ENCODE measurements around the gene PIP4K2B. TPM values are rescaled to one million over a fixed set of nuclear protein-coding genes. Genes with fewer than 3 reads are reported as not detected.

Gene PIP4K2B
- total RNA-seq, 1 donor, result 55.5 TPM

GRCh38 chr17:38746849-38747462, 52.4 kb downstream of the PIP4K2B start:
- DNase-seq (ENCODE audit: low read depth in 2 of 3, low spot score in 2 of 3), result no peak

- no peak for DNase-seq (ENCODE audit: low read depth in 2 of 3, low spot score in 2 of 3)
Measured at GRCh38 chr17:38746004-38746848, 53.1 kb downstream of the PIP4K2B start.

- no peak for DNase-seq (ENCODE audit: low read depth in 2 of 3, low spot score in 2 of 3)
Measured at GRCh38 chr17:38745545-38745944, 53.8 kb downstream of the PIP4K2B start.

GRCh38 chr17:38743556-38744171, 55.7 kb downstream of the PIP4K2B start:
- no peak for DNase-seq (ENCODE audit: low read depth in 2 of 3, low spot score in 2 of 3)

GRCh38 chr17:38742411-38743308, 56.7 kb downstream of the PIP4K2B start:
- DNase-seq (ENCODE audit: low read depth in 2 of 3, low spot score in 2 of 3), result peak in 1 of 3 donors; percentile 68

- no peak for DNase-seq (ENCODE audit: low read depth in 2 of 3, low spot score in 2 of 3)
Measured at GRCh38 chr17:38741921-38742410, 57.4 kb downstream of the PIP4K2B start.

- DNase-seq (ENCODE audit: low read depth in 2 of 3, low spot score in 2 of 3), result no peak
Measured at GRCh38 chr17:38741461-38741860, 57.9 kb downstream of the PIP4K2B start.

GRCh38 chr17:38740806-38741205, 58.5 kb downstream of the PIP4K2B start:
- no peak for DNase-seq (ENCODE audit: low read depth in 2 of 3, low spot score in 2 of 3)

GRCh38 chr17:38740044-38740443, 59.3 kb downstream of the PIP4K2B start:
- DNase-seq (ENCODE audit: low read depth in 2 of 3, low spot score in 2 of 3), result no peak

- DNase-seq (ENCODE audit: low read depth in 2 of 3, low spot score in 2 of 3), result no peak
Measured at GRCh38 chr17:38739305-38739704, 60.1 kb downstream of the PIP4K2B start.

GRCh38 chr17:38738686-38739085, 60.7 kb downstream of the PIP4K2B start:
- no peak for DNase-seq (ENCODE audit: low read depth in 2 of 3, low spot score in 2 of 3)

GRCh38 chr17:38738007-38738662, 61.2 kb downstream of the PIP4K2B start:
- DNase-seq (ENCODE audit: low read depth in 2 of 3, low spot score in 2 of 3), result no peak

- peak in 2 of 3 donors; percentile 54 to 72 for DNase-seq (ENCODE audit: low read depth in 2 of 3, low spot score in 2 of 3)
Measured at GRCh38 chr17:38735161-38735997, 64.0 kb downstream of the PIP4K2B start.

- no peak for DNase-seq (ENCODE audit: low read depth in 2 of 3, low spot score in 2 of 3)
Measured at GRCh38 chr17:38733982-38734973, 65.1 kb downstream of the PIP4K2B start.

GRCh38 chr17:38733282-38733981, 65.9 kb downstream of the PIP4K2B start:
- no peak for DNase-seq (ENCODE audit: low read depth in 2 of 3, low spot score in 2 of 3)

GRCh38 chr17:38732376-38733281, 66.7 kb downstream of the PIP4K2B start:
- no peak for DNase-seq (ENCODE audit: low read depth in 2 of 3, low spot score in 2 of 3)
